Ishikawa (cell line): Measurements from ENCODE around the gene PAFAH2.

Source experiments
- CEBPB ChIP-seq: IDR thresholded peaks from 2 replicates; pipeline ENCODE4 v1.6.1; 2012
- CREB1 ChIP-seq: IDR thresholded peaks from 2 replicates; pipeline ENCODE4 v1.6.1; 2012; ENCODE audit warnings: low read depth
- EP300 ChIP-seq: IDR thresholded peaks from 2 replicates; pipeline ENCODE4 v1.6.1; 2012; ENCODE audit warnings: borderline replicate concordance
- FOXM1 ChIP-seq: IDR thresholded peaks from 2 replicates; pipeline ENCODE4 v1.6.1; 2012; ENCODE audit warnings: low read depth, borderline replicate concordance
- MAX ChIP-seq: IDR thresholded peaks from 2 replicates; pipeline ENCODE4 v1.6.1; 2012
- NFIC ChIP-seq: IDR thresholded peaks from 2 replicates; pipeline ENCODE4 v1.6.1; 2012
- RAD21 ChIP-seq: IDR thresholded peaks from 2 replicates; pipeline ENCODE4 v1.6.1; 2012; ENCODE audit warnings: low read depth
- REST ChIP-seq: IDR thresholded peaks from 2 replicates; pipeline ENCODE4 v1.6.1; 2012; ENCODE audit warnings: low read depth, mild to moderate bottlenecking
- TAF1 ChIP-seq: IDR thresholded peaks from 2 replicates; pipeline ENCODE4 v1.6.1; 2012; ENCODE audit warnings: low read depth, mild to moderate bottlenecking
- TCF12 ChIP-seq: IDR thresholded peaks from 2 replicates; pipeline ENCODE4 v1.6.1; 2012; ENCODE audit warnings: low read depth
- TEAD4 ChIP-seq: IDR thresholded peaks from 2 replicates; pipeline ENCODE4 v1.6.1; 2012

- TF ChIP-seq MAX (no peak), TAF1 (no peak), REST (no peak), CEBPB (no peak), NFIC (no peak), CREB1 (no peak), RAD21 (no peak), TEAD4 (no peak), TCF12 (no peak), FOXM1 (no peak), EP300 (no peak)
These were observed 46.6 kb upstream of the PAFAH2 start for GRCh38 chr1:26044414-26044813.
